HepG2 (cell line): ENCODE measurements around the gene BLOC1S4. TPM values are rescaled to one million over a fixed set of nuclear protein-coding genes. Genes with fewer than 3 reads are reported as not detected.

Source experiments
- CEBPB ChIP-seq: IDR thresholded peaks from 2 replicates; pipeline ENCODE4 v1.6.1; 2011; ENCODE audit warnings: low read depth, low read length, improper control_type of control experiment, borderline replicate concordance
- HOXA7 ChIP-seq: sonication (generic); formaldehyde crosslinking; IDR thresholded peaks from 2 replicates; pipeline ENCODE4 v1.8.1; 2022; ENCODE audit warnings: mild to moderate bottlenecking, missing genetic modification reagents, moderate library complexity
- MLXIP ChIP-seq: sonication (generic); formaldehyde crosslinking; IDR thresholded peaks from 2 replicates; pipeline ENCODE4 v1.9.0; 2021; ENCODE audit warnings: missing genetic modification reagents, borderline replicate concordance
- NFYB ChIP-seq: sonication (generic); formaldehyde crosslinking; IDR thresholded peaks from 2 replicates; pipeline ENCODE4 v1.4.0; 2020; ENCODE audit warnings: missing genetic modification reagents
- PAXIP1 ChIP-seq: sonication (generic); formaldehyde crosslinking; conservative IDR thresholded peaks from 2 replicates; pipeline ENCODE4 v1.4.0; 2020; ENCODE audit warnings: mild to moderate bottlenecking, missing genetic modification reagents, moderate library complexity
- TFE3 ChIP-seq: IDR thresholded peaks from 2 replicates; pipeline ENCODE4 v1.6.1; 2016
- ZBTB43 ChIP-seq: sonication (generic); formaldehyde crosslinking; conservative IDR thresholded peaks from 2 replicates; pipeline ENCODE4 v1.4.0; 2020; ENCODE audit warnings: missing genetic modification reagents
- ZNF296 ChIP-seq: sonication (generic); formaldehyde crosslinking; conservative IDR thresholded peaks from 2 replicates; pipeline ENCODE4 v1.5.0; 2020; ENCODE audit warnings: mild to moderate bottlenecking, missing genetic modification reagents
- ZNF512 ChIP-seq: sonication (generic); formaldehyde crosslinking; IDR thresholded peaks from 2 replicates; pipeline ENCODE4 v1.4.0; 2020; ENCODE audit warnings: mild to moderate bottlenecking, missing genetic modification reagents
- ZNF781 ChIP-seq: sonication (generic); formaldehyde crosslinking; IDR thresholded peaks from 2 replicates; pipeline ENCODE4 v1.5.1; 2020; ENCODE audit warnings: borderline replicate concordance, mild to moderate bottlenecking, missing genetic modification reagents; ENCODE audit errors: not compliant biosample characterization
- polyA plus RNA-seq, 8 experiments: library from polyadenylated mRNA; depleted of rRNA in 3 of 8; stranded (reverse) in 7 of 8; unstranded in 1 of 8; fragments of >200 nt; fragmentation: Illumina TruSeq in 4 of 8; extraction: Trizol in 4 of 8; gene quantifications; 2 replicates each; pipeline versions ENCODE4 v1.2.1 to v1.2.3, GENCODE V29; 2011 to 2016; ENCODE audit warnings: low read depth in 4 of 8, missing spikeins in 1 of 8, mixed read lengths in 1 of 8; ENCODE audit not compliant: insufficient read depth in 1 of 8
- total RNA-seq, 5 experiments: library from RNA; depleted of rRNA; stranded (reverse); fragments of >200 nt; fragmentation: Illumina TruSeq; extraction: Trizol; gene quantifications; 2 replicates each; pipeline ENCODE4 v1.2.3, GENCODE V29; 2016; ENCODE audit warnings: low read depth in 1 of 5
- TF ChIP-seq, protein P1 (sequence below): sonication (generic); formaldehyde crosslinking; IDR thresholded peaks from 2 replicates; pipeline ENCODE4 v1.4.0; 2020; ENCODE audit warnings: missing genetic modification reagents
- TF ChIP-seq, protein P2 (sequence below): sonication (generic); formaldehyde crosslinking; IDR thresholded peaks from 2 replicates; pipeline ENCODE4 v1.9.0; 2022; ENCODE audit warnings: low read depth, missing genetic modification reagents

Gene BLOC1S4
- total and polyA plus RNA-seq, 2 of the 13 experiments (the other 11 are each of a cell fraction or from before 2014, with no cell fraction given) = 15.5 to 20.9 TPM

GRCh38 chr4:6755088-6755753 lies 39.2 kb downstream of the BLOC1S4 start (continued):
- TF ChIP-seq ZNF296 (CRISPR knock-in tag) (peak; percentile 99), ZBTB43 (CRISPR knock-in tag) (peak; percentile 94), TFE3 (peak; percentile 92), MLXIP (CRISPR knock-in tag) (peak; percentile 73; the same call in 1 of the 2 replicates), PAXIP1 (CRISPR knock-in tag) (peak; percentile 96), CEBPB (no peak), ZNF781 (CRISPR knock-in tag) (peak; percentile 90), HOXA7 (CRISPR knock-in tag) (no peak), ZNF512 (CRISPR knock-in tag) (no peak), NFYB (0 out of 2 replicates have a peak, but pooled peaks have one; percentile 15)
- TF ChIP-seq, protein P1, sequence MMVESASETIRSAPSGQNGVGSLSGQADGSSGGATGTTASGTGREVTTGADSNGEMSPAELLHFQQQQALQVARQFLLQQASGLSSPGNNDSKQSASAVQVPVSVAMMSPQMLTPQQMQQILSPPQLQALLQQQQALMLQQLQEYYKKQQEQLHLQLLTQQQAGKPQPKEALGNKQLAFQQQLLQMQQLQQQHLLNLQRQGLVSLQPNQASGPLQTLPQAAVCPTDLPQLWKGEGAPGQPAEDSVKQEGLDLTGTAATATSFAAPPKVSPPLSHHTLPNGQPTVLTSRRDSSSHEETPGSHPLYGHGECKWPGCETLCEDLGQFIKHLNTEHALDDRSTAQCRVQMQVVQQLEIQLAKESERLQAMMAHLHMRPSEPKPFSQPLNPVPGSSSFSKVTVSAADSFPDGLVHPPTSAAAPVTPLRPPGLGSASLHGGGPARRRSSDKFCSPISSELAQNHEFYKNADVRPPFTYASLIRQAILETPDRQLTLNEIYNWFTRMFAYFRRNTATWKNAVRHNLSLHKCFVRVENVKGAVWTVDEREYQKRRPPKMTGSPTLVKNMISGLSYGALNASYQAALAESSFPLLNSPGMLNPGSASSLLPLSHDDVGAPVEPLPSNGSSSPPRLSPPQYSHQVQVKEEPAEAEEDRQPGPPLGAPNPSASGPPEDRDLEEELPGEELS (CRISPR knock-in tag) = peak; percentile 97
- TF ChIP-seq, protein P2, sequence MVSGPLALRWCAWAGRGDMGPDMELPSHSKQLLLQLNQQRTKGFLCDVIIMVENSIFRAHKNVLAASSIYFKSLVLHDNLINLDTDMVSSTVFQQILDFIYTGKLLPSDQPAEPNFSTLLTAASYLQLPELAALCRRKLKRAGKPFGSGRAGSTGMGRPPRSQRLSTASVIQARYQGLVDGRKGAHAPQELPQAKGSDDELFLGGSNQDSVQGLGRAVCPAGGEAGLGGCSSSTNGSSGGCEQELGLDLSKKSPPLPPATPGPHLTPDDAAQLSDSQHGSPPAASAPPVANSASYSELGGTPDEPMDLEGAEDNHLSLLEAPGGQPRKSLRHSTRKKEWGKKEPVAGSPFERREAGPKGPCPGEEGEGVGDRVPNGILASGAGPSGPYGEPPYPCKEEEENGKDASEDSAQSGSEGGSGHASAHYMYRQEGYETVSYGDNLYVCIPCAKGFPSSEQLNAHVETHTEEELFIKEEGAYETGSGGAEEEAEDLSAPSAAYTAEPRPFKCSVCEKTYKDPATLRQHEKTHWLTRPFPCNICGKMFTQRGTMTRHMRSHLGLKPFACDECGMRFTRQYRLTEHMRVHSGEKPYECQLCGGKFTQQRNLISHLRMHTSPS (CRISPR knock-in tag) = peak; percentile 90
